ENCODE data around the gene MGAT5.

MGAT5 gene

GRCh38 chr2:134324430-134324829 is 70.6 kb downstream of the MGAT5 start:
- no peak for ATAC-seq
- TF ChIP-seq ZFP30 (CRISPR knock-in tag; IDR thresholded peaks at IDR 0.05) (no peak), OSR1 (CRISPR knock-in tag; IDR thresholded peaks at IDR 0.05) (no peak), PPARA (CRISPR knock-in tag; IDR thresholded peaks at IDR 0.05; ENCODE audit: borderline replicate concordance) (no peak), ARNTL (CRISPR knock-in tag; IDR thresholded peaks at IDR 0.05; ENCODE audit: borderline replicate concordance, low read depth) (no peak), ISL1 (CRISPR knock-in tag; IDR thresholded peaks at IDR 0.05) (no peak), GLIS3 (CRISPR knock-in tag; IDR thresholded peaks at IDR 0.05) (no peak), POU6F1 (CRISPR knock-in tag; IDR thresholded peaks at IDR 0.05; ENCODE audit: borderline replicate concordance, low read depth) (no peak), CREB5 (CRISPR knock-in tag; IDR thresholded peaks at IDR 0.05; ENCODE audit: low read depth) (no peak), TOX (CRISPR knock-in tag; IDR thresholded peaks at IDR 0.05; ENCODE audit: borderline replicate concordance) (no peak), TCF4 (CRISPR knock-in tag; IDR thresholded peaks at IDR 0.05; ENCODE audit: borderline replicate concordance) (no peak), ZNF565 (CRISPR knock-in tag; conservative IDR thresholded peaks at IDR 0.05; ENCODE audit: low read depth) (no peak), ZNF70 (CRISPR knock-in tag; IDR thresholded peaks at IDR 0.05) (no peak)

GRCh38 chr2:134324947-134325346 is 71.1 kb downstream of the MGAT5 start:
- TF ChIP-seq ZNF8 (CRISPR knock-in tag; IDR thresholded peaks at IDR 0.05) = no peak
- no peak for ATAC-seq

- no peak for ATAC-seq
- TF ChIP-seq ZFP30 (CRISPR knock-in tag; IDR thresholded peaks at IDR 0.05) (no peak), ZNF70 (CRISPR knock-in tag; IDR thresholded peaks at IDR 0.05) (no peak), GLIS3 (CRISPR knock-in tag; IDR thresholded peaks at IDR 0.05) (no peak)
- TF ChIP-seq, protein P1, sequence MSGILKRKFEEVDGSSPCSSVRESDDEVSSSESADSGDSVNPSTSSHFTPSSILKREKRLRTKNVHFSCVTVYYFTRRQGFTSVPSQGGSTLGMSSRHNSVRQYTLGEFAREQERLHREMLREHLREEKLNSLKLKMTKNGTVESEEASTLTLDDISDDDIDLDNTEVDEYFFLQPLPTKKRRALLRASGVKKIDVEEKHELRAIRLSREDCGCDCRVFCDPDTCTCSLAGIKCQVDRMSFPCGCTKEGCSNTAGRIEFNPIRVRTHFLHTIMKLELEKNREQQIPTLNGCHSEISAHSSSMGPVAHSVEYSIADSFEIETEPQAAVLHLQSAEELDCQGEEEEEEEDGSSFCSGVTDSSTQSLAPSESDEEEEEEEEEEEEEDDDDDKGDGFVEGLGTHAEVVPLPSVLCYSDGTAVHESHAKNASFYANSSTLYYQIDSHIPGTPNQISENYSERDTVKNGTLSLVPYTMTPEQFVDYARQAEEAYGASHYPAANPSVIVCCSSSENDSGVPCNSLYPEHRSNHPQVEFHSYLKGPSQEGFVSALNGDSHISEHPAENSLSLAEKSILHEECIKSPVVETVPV (CRISPR knock-in tag; IDR thresholded peaks at IDR 0.05) = no peak
These were observed 71.8 kb downstream of the MGAT5 start for GRCh38 chr2:134325696-134326095.

DNA sequence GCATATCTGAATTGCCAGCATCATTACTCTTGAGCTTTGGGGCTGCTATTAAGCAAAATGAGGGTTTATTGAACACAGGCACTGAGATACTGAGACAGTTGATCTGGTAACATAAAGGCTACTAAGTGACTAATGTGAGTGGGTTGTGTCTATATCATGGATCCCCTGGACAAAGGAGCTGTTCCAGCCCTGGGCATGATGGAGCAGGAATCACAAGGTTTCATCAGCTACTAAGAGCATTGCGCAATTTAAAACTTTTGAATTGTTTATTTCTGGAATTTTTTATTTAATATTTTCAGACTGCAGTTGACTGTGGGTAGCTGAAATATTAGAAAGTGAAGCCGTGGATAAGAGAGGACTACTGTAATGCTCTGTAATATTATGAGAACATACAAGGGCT is 73.5 kb downstream of the MGAT5 start:
- TF ChIP-seq ZC3H10 (CRISPR knock-in tag; IDR thresholded peaks at IDR 0.05) = no peak
- TF ChIP-seq PPARA (CRISPR knock-in tag; IDR thresholded peaks at IDR 0.05; ENCODE audit: borderline replicate concordance) = no peak
- no peak for TF ChIP-seq SNAI2 (CRISPR knock-in tag; IDR thresholded peaks at IDR 0.05)
- no peak for TF ChIP-seq ESRRG (CRISPR knock-in tag; IDR thresholded peaks at IDR 0.05)
- no peak for TF ChIP-seq PATZ1 (CRISPR knock-in tag; IDR thresholded peaks at IDR 0.05; ENCODE audit: borderline replicate concordance)
- no peak for TF ChIP-seq POU6F1 (CRISPR knock-in tag; IDR thresholded peaks at IDR 0.05; ENCODE audit: borderline replicate concordance, low read depth)
- TF ChIP-seq ZNF565 (CRISPR knock-in tag; conservative IDR thresholded peaks at IDR 0.05; ENCODE audit: low read depth) = no peak
- no peak for TF ChIP-seq GLIS3 (CRISPR knock-in tag; IDR thresholded peaks at IDR 0.05)
- TF ChIP-seq ARNTL (CRISPR knock-in tag; IDR thresholded peaks at IDR 0.05; ENCODE audit: borderline replicate concordance, low read depth) = no peak
- ATAC-seq = no peak

GRCh38 chr2:134331081-134331480 is 77.2 kb downstream of the MGAT5 start:
- TF ChIP-seq ZFP30 (CRISPR knock-in tag; IDR thresholded peaks at IDR 0.05) (no peak), SNAI2 (CRISPR knock-in tag; IDR thresholded peaks at IDR 0.05) (no peak), GLIS3 (CRISPR knock-in tag; IDR thresholded peaks at IDR 0.05) (no peak)
- no peak for ATAC-seq
